MCF 10A (cell line): ENCODE data around the gene TMEM156. TPM values are rescaled to one million over a fixed set of nuclear protein-coding genes. Genes with fewer than 3 reads are reported as not detected.

Experiments
- BruUV-seq: library from RNA; stranded (reverse); fragments of 400-500 nt; replicated peaks from 2 replicates; lab custom pipeline; 2021; lab: Mats Ljungman, UMichigan
- CTCF ChIA-PET: fragments of 300-600 bp; sonication (Branson Sonifier 250); formaldehyde crosslinking; extraction: SDS; loops from one replicate; lab custom pipeline; 2021; ENCODE audit warnings: antibody characterized with exemption, inconsistent platforms; lab: Yijun Ruan, JAX
- POLR2A ChIA-PET: fragments of 300-600, 350-650 bp; sonication (Branson Sonifier 250); formaldehyde crosslinking; extraction: SDS; loops from one replicate; lab custom pipeline; 2020; ENCODE audit warnings: antibody characterized with exemption, inconsistent platforms; lab: Yijun Ruan, JAX
- DNase-seq: peaks from one replicate; pipeline ENCODE4 v3.0.0-alpha.2; 2018; ENCODE audit not compliant: unreplicated experiment
- H3K27ac Mint-ChIP-seq: one replicate; pipeline ENCODE4 v1.8.0; 2022; ENCODE audit warnings: mild to moderate bottlenecking, low read depth, mixed read lengths; ENCODE audit not compliant: unreplicated experiment
- H3K27me3 Mint-ChIP-seq: one replicate; pipeline ENCODE4 v1.8.0; 2022; ENCODE audit warnings: mixed read lengths; ENCODE audit not compliant: insufficient read depth, unreplicated experiment
- H3K36me3 Mint-ChIP-seq: one replicate; pipeline ENCODE4 v1.8.0; 2022; ENCODE audit warnings: mild to moderate bottlenecking, moderate library complexity, mixed read lengths; ENCODE audit not compliant: insufficient read depth, unreplicated experiment
- H3K4me1 Mint-ChIP-seq: one replicate; pipeline ENCODE4 v1.8.0; 2022; ENCODE audit warnings: mixed read lengths; ENCODE audit not compliant: insufficient read depth, unreplicated experiment
- H3K4me3 Mint-ChIP-seq: one replicate; pipeline ENCODE4 v1.8.0; 2022; ENCODE audit warnings: mild to moderate bottlenecking, moderate library complexity, mixed read lengths; ENCODE audit not compliant: unreplicated experiment
- H3K9me3 Mint-ChIP-seq: one replicate; pipeline ENCODE4 v1.8.0; 2022; ENCODE audit warnings: mixed read lengths; ENCODE audit not compliant: unreplicated experiment
- intact Hi-C: fragments of 100-400 bp; cut with micrococcal nuclease; formaldehyde crosslinking; loops from 2 replicates; pipeline ENCODE4 v1.14.1; 2022
- total RNA-seq: library from RNA; stranded (reverse); gene quantifications from 2 replicates; pipeline ENCODE4 v1.2.3, GENCODE V29; 2022
- TF ChIP-seq, protein P1 (sequence below): fragments of 200-600 bp; IDR thresholded peaks from one replicate; pipeline ENCODE4 v1.8.0; 2022; ENCODE audit warnings: antibody characterized with exemption, mild to moderate bottlenecking; ENCODE audit not compliant: unreplicated experiment

Gene TMEM156
- total RNA-seq, 1 experiment from 2014 or later = 5.3 TPM

- no TSS peak for BruUV-seq
- TF ChIP-seq, protein P1, sequence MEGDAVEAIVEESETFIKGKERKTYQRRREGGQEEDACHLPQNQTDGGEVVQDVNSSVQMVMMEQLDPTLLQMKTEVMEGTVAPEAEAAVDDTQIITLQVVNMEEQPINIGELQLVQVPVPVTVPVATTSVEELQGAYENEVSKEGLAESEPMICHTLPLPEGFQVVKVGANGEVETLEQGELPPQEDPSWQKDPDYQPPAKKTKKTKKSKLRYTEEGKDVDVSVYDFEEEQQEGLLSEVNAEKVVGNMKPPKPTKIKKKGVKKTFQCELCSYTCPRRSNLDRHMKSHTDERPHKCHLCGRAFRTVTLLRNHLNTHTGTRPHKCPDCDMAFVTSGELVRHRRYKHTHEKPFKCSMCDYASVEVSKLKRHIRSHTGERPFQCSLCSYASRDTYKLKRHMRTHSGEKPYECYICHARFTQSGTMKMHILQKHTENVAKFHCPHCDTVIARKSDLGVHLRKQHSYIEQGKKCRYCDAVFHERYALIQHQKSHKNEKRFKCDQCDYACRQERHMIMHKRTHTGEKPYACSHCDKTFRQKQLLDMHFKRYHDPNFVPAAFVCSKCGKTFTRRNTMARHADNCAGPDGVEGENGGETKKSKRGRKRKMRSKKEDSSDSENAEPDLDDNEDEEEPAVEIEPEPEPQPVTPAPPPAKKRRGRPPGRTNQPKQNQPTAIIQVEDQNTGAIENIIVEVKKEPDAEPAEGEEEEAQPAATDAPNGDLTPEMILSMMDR = no peak
- no peaks in the 10 kb centered on the region for H3K9me3 Mint-ChIP-seq
- ChIA-PET CTCF (interaction anchor here (1.0 to 1.5 kb wide), 2 partner anchors 22 to 223 kb away, joined by 4 to 5 read pairs; no protein-coding TSS in a partner anchor), POLR2A (no interaction called here)
- H3K36me3 Mint-ChIP-seq = peaks cover 34% of the 10 kb centered on the region
- H3K27ac Mint-ChIP-seq = no peak overlapping the region
- H3K4me3 Mint-ChIP-seq = no peak overlapping the region
- no peaks in the 10 kb centered on the region for H3K27me3 Mint-ChIP-seq
- intact Hi-C loops = no loop called here
- no peaks in the 10 kb centered on the region for H3K4me1 Mint-ChIP-seq
- DNase-seq = no peak
Measured at GRCh38 chr4:38924353-38924752, 107.9 kb downstream of the TMEM156 start.

GRCh38 chr4:38923746-38924145, 108.5 kb downstream of the TMEM156 start:
- H3K4me3 Mint-ChIP-seq = no peak overlapping the region
- peaks cover 32% of the 10 kb centered on the region for H3K36me3 Mint-ChIP-seq
- no peak for DNase-seq
- BruUV-seq = no TSS peak
- no peak overlapping the region for H3K27ac Mint-ChIP-seq
- H3K9me3 Mint-ChIP-seq = no peaks in the 10 kb centered on the region
- TF ChIP-seq, protein P1 = no peak
- no peaks in the 10 kb centered on the region for H3K4me1 Mint-ChIP-seq
- ChIA-PET CTCF (interaction anchor here (1.0 to 1.5 kb wide), 2 partner anchors 22 to 223 kb away, joined by 4 to 5 read pairs; no protein-coding TSS in a partner anchor), POLR2A (no interaction called here)
- no peaks in the 10 kb centered on the region for H3K27me3 Mint-ChIP-seq
- intact Hi-C loops = no loop called here

GRCh38 chr4:38921151-38921550, 111.1 kb downstream of the TMEM156 start:
- Mint-ChIP-seq H3K4me1 (no peaks in the 10 kb centered on the region), H3K9me3 (no peaks in the 10 kb centered on the region), H3K36me3 (peaks cover 39% of the 10 kb centered on the region), H3K27me3 (no peaks in the 10 kb centered on the region), H3K27ac (no peak overlapping the region), H3K4me3 (no peak overlapping the region)
- DNase-seq = no peak
- CTCF ChIA-PET = interaction anchor here (0.5 kb wide), 1 partner anchor 859 kb away, joined by 4 read pairs; no protein-coding TSS in a partner anchor
- POLR2A ChIA-PET = no interaction called here
- no TSS peak for BruUV-seq
- intact Hi-C loops = no loop called here
- TF ChIP-seq, protein P1 = no peak

GRCh38 chr4:38920677-38921076, 111.5 kb downstream of the TMEM156 start:
- POLR2A ChIA-PET = no interaction called here
- intact Hi-C loops = no loop called here
- Mint-ChIP-seq H3K9me3 (no peaks in the 10 kb centered on the region), H3K4me1 (no peaks in the 10 kb centered on the region), H3K27ac (no peak overlapping the region), H3K36me3 (peaks cover 39% of the 10 kb centered on the region), H3K27me3 (no peaks in the 10 kb centered on the region), H3K4me3 (no peak overlapping the region)
- CTCF ChIA-PET = interaction anchor here (0.5 to 0.8 kb wide), 2 partner anchors 50 to 858 kb away, joined by 4 to 7 read pairs; no protein-coding TSS in a partner anchor
- no TSS peak for BruUV-seq
- DNase-seq = no peak
- TF ChIP-seq, protein P1 = no peak
